GM21717 (cell line): ENCODE results near the gene CYTH4.

Experiments used
- ATAC-seq: cut with Tn5 transposase; IDR thresholded peaks from one replicate; pipeline ENCODE4 v1.9.1; 2021; ENCODE audit warnings: mild to moderate bottlenecking, moderate library complexity; ENCODE audit not compliant: unreplicated experiment

Gene CYTH4

GRCh38 chr22:37267661-37268413, 14.5 kb upstream of the CYTH4 start:
- no peak for ATAC-seq

DNA sequence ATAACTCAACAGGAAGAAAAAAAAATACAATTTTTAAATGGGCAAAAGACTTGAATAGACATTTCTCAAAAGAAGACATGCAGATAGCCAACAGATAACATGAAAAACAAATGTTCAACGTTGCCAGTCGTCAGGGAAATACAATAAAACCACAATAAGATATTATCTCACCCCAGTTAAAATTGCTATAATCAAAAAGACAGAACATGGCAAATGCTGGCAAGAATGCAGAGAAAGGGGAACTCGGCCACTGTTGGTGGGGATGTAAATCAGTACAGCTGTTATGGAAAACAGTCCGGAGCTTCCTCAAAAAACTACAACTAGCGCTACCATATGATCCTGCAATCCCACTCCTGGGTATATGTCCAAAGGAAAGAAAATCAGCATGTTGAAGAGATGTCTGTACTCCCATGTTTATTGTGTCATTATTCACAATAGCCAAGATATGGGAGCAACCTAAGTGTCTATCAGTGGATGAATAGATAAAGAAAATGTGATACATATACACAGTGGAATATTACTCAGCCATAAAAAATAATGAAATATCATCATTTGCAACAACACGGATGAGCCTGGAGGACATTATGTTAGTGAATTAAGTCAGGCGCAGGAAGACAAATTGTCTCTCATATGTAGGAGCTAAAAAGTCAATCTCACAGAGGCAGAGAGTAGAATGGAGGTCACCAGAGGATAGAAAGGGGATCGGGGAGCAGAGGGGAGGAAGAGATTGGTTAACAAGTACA, 12.2 kb upstream of the CYTH4 start:
- no peak for ATAC-seq

DNA sequence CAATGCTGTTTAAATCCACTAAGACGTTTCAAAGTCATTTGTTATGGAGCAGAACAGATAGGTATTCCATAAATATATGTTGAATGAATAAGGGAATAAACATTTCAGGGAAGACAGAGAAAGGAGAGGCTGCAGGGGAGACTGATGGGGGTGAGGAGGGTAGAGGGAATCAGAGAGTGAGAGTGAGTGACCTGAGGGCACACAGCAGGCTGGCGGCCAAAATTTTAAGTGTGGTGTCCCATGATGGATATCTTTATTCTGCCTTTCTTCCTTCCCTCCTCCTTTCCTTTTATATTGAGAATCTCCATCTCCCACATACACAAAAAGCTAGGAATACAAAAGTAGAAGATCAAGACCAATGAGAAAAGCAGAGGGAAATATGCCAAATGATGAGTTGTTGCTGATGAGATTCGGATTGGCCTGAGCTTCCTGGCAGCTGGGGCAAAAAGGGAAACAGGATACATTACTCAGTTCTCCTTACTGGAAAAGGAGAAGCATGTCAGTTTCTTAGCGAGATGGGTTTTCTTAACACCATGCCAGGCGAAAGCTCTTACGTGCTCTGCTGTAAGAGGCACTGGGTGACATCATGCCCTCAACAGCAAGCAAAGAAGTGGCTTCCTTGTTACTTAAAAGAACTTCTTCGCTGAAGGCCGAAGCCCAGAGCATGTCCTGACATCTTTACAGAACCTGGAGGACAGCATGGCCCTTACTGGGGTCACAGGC, 11.2 kb upstream of the CYTH4 start:
- ATAC-seq: no peak

DNA sequence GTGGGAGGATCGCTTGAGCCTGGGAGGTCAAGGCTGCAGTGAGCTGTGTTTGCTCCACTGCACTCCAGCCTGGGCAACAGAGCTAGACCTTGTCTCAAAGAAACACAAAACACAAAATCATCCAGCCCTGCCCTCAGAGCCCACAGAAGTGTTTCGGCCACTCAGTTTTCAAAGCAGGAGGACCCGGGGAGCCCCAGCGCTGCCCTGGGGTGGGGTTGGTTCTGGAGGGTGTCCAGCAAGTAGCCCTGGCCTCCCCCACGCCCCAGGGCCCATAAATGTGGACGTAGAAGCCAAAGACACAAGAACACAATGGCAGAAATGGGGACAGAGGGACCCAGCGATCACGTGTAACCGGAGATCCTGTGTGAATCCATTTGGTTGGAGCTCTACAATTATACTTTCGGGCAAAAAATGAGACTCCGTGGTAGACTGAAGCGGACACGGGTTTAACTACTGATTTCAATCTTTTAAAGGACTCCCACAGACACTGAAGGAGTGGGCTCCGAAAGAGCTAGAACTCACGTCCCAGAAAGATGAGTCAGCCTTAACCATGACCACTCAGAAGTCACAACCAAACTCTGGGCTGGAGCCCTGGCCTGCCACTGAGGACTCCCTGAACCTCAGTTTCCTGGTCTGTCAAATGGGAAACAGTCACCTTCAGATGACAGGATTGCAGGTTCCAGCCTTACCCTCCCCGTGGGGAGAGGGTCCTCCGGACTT, 9.0 kb upstream of the CYTH4 start:
- ATAC-seq: no peak

DNA sequence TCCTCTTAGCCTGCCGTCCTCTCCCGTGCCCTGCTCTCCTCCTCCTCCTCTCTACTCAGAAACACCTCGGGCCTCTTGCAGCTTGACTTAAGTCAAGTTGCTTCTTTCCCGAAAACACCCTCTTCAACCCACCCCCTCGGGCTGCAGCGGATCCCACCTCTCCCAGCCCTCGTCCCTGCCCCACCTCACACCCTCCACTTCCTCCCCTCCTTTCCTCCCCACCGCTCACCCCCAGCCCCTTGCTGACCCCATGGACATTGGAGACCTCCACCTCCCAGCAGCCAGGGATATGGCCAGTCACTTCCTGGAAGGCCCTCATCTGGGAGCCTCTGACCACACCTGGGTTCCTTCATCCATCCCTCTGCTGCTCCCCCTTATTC, 8.5 kb upstream of the CYTH4 start:
- ATAC-seq: no peak

DNA sequence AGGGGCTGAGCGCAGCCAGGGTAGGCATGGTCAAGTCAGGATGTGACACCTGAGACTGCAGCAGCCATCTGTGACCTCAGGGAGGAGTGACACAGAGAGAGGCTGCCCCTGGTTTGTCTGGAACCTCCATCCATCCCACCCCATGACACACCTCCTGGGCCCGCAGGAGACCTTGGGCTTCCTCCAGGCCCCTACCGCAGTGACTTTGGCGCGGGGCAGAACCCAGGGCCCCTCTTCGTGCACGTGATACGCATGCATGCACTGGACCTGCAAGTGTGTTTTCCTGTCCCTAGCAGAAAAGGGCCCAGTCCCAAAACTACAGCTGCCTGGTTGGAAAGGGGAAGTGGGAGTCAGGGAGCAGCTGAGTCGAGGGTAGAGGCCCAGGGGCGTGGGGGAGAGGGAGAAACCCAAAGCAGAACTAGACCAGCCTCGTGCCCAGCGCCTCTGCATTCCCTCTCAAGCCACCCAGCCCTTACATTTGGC, 7.9 kb upstream of the CYTH4 start:
- no peak for ATAC-seq

GRCh38 chr22:37275134-37275533, 7.2 kb upstream of the CYTH4 start:
- no peak for ATAC-seq

DNA sequence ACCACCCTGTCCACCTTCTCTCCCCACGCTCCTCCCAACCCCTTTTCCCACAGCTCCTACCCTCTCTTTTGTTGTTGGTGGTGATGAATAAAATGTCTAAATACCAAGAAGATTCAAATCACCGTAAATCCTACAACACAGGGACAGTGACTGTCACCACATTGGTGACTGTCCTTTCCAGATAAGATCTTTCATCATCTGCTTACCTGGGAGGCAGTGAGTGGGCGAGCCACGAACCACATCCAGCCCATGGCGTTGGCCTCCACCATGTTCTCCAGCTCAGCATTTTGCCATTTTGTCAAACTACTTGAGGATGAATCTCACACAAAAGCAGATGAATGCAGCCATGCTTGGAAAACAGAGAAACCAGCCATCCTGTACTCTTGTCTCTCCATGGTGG, 6.7 kb upstream of the CYTH4 start:
- no peak for ATAC-seq

GRCh38 chr22:37276776-37277175, 5.5 kb upstream of the CYTH4 start:
- no peak for ATAC-seq

- ATAC-seq: no peak
These were observed 4.9 kb upstream of the CYTH4 start for GRCh38 chr22:37277384-37277783.

- no peak for ATAC-seq
These were observed 4.0 kb upstream of the CYTH4 start for GRCh38 chr22:37278261-37278660.

DNA sequence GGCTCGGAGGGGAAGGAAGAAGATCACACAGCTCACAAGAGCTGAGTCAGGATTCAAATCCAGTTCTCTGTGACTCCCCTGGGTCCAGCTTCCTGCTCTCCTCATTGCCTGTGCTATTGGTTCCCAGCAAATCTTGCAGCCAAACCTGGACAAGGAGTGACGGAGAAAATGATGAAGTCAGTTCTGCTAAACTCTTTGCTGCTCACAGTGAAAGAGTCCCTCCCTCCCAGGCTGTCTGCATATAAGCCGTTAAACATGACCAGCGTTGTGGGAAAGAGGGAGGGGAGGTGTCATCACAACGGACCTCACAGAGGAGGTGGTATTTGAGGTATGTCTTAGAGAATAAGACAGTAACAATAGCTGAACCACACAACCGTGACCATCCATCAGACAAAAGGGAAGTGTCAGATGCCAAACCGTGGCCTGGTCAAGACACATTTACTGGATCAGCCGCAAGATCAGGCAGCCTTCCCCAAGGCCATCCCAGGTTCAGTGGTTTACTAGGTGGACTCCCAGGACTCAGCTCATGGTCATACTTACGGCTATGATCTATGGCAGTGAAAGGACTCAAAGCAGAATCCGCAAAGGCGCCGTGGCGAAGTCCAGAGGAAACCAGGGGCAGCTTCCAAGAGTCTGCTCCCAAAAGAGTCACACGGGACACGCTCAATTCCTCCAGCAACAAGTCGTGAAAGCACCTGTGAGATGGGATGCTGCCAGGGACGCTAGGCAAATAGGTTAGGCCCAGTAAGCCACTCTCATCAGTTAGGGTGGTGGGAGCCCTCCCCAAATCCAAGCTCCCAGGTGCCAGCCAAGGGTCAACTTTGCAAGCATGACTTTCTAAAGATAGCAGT, 2.8 kb upstream of the CYTH4 start:
- no peak for ATAC-seq

DNA sequence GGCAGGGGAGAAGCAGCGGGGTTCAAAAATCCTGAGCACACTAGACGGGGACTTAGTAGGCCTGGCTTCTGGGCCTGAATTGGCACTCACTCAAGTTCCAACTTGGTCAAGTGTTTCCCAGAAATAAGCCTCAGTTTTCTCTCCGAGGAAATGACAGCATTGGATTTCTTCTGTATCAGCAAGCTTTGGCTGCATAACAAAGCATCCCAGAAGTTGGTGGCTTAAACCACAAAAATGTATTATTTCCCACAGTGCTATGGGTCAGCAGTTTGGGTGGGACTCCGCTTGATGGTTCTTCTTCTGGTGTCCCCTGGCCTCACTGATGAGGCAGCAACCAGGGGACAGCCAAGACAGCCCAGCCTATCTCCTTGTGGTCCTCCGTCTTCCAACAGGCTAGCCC, 1.6 kb upstream of the CYTH4 start:
- no peak for ATAC-seq

GRCh38 chr22:37281195-37281594, 1.1 kb upstream of the CYTH4 start:
- no peak for ATAC-seq

DNA sequence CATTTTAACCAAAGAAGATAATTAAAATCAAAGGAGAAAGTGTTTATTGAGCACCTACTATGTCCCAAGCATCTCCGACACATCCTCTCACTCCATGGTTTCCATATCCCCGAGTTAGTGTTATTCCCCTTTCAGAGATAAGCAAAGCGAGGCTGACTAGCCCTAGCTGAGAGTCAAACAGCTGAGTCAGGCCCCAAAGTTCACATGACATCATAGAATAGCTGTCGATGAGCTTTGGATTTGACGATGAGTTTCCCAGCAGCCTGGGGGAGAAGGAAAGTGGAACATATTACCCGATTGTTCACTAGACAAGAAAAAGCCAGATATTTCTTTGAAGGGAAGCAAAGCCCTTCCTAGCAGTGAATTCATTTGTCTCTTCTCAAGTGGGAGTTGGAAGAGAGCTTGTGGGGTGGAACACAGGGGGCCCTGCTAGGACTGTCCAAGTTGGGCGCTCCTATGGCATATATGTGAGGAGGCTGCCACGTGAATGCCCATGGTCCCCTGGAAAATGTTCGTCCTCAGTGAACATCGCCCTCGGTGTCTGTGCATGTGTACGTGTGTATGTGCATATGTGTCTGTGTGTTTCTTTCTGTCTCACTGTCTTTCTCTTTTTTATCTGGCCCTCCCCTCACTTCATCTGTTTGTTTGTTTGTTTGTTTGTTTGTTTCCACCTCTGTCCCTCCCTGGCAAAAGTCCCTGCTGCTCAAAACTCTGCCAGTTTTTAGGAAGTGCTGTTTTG, 493 bp upstream of the CYTH4 start:
- no peak for ATAC-seq

- no peak for ATAC-seq
These were observed 1.2 kb downstream of the CYTH4 start for GRCh38 chr22:37283393-37283937.

DNA sequence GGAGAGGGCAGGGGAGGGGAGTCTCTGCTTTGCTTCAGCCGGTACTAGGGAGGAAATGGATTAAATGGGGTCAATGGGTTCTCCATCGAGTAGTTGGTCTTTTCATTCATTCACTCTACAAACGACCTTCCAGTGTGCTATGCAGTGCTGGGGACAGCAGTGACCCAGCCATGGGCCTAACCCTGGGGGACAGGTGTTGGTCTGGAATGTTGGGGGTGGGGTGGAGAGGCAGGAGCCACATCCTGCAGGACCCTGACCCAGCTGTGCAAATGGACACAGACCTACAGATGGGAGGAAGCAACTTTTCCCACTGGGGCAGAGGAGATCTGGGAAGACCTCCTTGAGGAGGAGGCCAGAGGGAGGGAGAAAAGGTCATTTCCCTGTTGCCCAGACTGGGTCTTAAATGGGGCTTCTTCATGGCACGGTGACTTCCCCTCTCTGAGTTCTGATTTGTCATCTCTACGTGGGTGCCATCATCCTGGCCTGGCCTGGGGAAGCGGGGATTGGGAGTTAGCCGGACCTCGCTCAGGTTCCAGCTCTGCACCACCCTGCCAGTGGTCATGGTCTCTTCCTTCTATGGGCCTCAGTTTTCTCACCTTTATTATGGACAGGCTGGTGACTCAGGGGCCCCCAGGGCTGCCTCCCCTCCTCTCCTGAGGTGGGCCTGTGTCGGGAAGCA, 2.0 kb downstream of the CYTH4 start:
- ATAC-seq: no peak

GRCh38 chr22:37284805-37285355, 2.6 kb downstream of the CYTH4 start:
- no peak for ATAC-seq
